AG10803 (cell line): ENCODE results near the gene NOS1AP.

Experiments
- DNase-seq: peaks from one replicate; pipeline ENCODE4 v3.0.0; 2010; ENCODE audit warnings: low read depth
- H3K4me3 ChIP-seq: 2 replicates; pipeline ENCODE4 v1.5.1; 2011; ENCODE audit warnings: mild to moderate bottlenecking, low read length, control low read depth
- CTCF ChIP-seq: conservative IDR thresholded peaks from 2 replicates; pipeline ENCODE4 v1.5.1; 2011; ENCODE audit warnings: mild to moderate bottlenecking, low read length, control low read depth, inconsistent platforms

Gene NOS1AP

GRCh38 chr1:162087111-162087510 lies 17.6 kb downstream of the NOS1AP start:
- no peak for DNase-seq
- H3K4me3 ChIP-seq: no peak overlapping the region
- no peak for TF ChIP-seq CTCF

- TF ChIP-seq CTCF: no peak
- no peak for DNase-seq
- H3K4me3 ChIP-seq: no peak overlapping the region
Measured at GRCh38 chr1:162087574-162087973, 18.1 kb downstream of the NOS1AP start.

- TF ChIP-seq CTCF: no peak
- no peak overlapping the region for H3K4me3 ChIP-seq
- no peak for DNase-seq
Measured at GRCh38 chr1:162088281-162088969, 18.9 kb downstream of the NOS1AP start.

- no peak for TF ChIP-seq CTCF
- H3K4me3 ChIP-seq: no peak overlapping the region
- DNase-seq: no peak
Measured at GRCh38 chr1:162089748-162090147, 20.3 kb downstream of the NOS1AP start.

GRCh38 chr1:162090378-162090777 lies 20.9 kb downstream of the NOS1AP start:
- no peak for DNase-seq
- no peak overlapping the region for H3K4me3 ChIP-seq
- no peak for TF ChIP-seq CTCF

- DNase-seq: no peak
- H3K4me3 ChIP-seq: no peak overlapping the region
- no peak for TF ChIP-seq CTCF
Measured at GRCh38 chr1:162091681-162092524, 22.4 kb downstream of the NOS1AP start.

- no peak for DNase-seq
- no peak overlapping the region for H3K4me3 ChIP-seq
- TF ChIP-seq CTCF: no peak
Measured at GRCh38 chr1:162093095-162093494, 23.6 kb downstream of the NOS1AP start.
